ENCODE results near the gene DLG5.

DLG5 gene

DNA sequence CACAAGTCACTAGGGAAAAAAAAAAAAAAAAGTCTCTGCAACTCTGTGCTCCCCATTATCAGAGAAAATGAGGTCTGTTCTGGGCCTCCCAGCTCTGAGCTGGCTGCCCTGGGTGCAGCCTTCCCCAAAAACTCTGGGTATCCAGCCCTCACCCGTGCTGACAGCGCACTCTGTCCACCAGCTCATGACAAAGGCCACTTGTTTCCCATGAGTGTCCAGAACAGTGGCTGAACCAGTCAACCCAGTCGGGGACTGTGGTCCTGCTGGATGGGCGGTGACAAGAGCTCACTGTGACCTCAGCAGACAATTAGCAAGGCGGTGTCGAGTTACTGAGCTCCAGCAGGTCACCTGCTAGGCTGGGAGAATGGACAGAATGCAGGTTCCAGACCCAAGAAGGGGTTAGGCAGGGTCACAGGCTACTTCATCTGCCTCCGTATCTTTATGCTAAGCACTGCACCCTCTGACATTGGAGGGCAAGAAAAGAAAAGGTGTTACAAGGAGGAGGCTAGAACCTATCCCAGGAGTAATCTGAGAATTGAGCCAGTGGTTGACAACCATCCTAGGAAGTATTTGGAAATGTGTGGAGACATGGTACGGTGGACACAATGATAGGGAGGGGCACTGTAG lies 37.2 kb downstream of the DLG5 start:
- DNase-seq (ENCODE audit: low spot score): no peak

DNA sequence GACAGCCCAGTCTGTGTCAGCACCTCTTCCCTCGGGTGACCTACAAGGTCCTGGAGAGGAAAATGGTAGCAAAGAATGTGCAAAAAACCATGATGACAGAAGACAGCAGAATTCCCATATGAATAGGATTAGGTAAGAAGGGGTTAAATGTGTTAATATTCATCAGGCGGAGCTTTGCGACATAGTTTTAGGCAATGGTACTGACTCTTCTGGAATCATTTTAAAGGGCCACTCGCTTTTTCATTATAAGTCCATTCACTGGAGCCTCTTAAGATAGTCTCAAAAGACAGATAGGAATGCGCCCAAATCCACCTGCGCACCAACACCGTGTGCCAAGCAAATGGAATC lies 38.2 kb downstream of the DLG5 start:
- no peak for DNase-seq (ENCODE audit: low spot score)

DNA sequence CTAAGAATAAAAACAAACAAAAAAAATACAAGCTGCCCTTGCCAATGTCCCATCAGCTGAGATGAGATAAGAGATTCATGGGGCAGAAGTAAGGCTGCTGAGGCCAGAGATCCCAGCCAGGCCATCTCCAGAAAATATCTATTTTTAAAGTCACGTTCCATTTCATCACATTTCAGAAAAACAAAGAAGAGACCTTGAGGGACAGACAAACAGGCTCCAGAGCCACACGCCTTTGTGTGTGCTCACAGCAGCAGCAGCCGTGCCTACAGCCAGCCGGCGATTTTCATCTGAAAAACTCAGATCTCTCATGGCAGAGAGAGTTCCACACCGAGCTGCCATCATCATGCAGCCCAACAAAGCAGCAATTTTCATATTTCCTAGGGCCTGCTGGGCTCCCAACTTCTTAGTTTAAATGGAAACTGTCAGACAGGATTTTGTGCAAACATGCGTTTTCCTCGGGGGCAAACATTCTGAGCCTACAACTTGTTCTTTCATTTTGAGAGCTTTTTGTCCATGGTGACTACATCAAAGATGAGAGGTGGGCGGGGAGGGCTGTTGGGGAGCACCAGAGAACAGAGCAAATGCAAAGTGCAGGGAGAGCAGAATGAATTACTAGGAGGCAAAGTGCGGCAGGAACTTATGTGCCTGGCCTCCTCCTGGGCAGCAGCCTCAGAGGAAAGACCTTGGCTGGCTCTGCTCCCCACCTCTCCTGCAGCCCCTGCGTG lies 38.8 kb downstream of the DLG5 start:
- no peak for DNase-seq (ENCODE audit: low spot score)

DNA sequence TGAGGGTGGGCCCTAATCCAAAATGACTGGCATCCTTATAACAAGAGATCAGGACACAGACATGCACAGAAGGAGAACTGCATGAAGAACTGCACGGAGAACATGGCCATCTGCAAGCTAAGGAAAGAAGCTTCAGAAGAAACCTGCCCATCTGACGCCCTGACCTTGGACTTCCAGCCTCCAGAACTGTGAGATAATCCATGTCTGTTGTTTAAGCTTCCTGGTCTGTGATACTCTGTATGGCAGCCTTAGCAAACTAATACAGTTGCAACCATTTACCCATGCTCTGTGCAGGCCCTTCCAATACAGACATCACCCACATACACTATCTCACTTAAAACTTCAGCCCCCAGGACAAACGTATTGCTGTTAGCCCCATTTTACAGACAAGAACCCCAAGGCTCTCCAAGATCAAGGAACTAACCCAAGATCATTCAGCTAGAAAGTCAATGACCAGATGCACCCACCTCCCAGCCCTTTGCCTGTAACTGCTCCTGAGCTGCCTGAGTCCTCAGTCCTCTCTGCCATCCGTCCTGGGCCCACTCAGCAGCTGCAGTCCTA lies 39.7 kb downstream of the DLG5 start:
- DNase-seq (ENCODE audit: low spot score): no peak

DNA sequence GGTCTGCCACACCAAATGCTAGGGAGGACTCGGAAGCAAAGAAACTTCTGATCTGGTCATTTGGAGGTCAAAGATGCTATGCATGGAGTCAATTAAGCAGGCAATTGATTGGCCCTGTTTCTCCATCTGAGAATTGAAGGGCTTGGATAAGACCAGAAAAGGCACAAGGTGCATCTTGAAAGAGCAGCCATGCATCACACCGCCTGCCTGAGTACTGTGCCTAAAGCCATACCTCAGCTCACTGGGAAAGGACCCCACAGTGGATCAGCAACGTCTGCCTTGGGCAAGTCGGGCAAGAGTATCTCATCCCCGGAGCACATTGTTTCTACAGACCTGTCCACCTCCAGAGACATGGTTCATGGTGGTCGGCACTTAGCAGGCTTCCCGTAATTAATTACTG lies 42.4 kb downstream of the DLG5 start:
- DNase-seq (ENCODE audit: low spot score): no peak

DNA sequence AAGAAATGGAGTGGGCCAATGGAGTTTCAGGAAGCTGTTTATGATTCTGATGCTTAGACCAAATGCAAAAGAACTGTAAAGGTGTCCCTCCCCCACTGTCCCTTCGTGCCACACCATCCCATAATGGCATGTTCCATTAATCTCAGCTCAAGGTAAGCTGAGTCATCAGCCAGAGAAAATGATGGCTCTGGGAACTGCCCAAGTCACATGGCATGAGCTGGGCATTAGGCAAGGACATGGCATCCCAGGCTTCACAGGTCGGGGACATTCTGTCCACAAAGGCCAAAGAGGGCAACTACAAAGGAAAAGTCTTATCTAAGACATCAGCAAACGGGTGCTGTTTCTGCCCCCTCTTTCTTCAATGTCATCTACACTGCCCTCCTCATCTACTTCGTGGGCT lies 44.9 kb downstream of the DLG5 start:
- DNase-seq (ENCODE audit: low spot score): no peak

DNA sequence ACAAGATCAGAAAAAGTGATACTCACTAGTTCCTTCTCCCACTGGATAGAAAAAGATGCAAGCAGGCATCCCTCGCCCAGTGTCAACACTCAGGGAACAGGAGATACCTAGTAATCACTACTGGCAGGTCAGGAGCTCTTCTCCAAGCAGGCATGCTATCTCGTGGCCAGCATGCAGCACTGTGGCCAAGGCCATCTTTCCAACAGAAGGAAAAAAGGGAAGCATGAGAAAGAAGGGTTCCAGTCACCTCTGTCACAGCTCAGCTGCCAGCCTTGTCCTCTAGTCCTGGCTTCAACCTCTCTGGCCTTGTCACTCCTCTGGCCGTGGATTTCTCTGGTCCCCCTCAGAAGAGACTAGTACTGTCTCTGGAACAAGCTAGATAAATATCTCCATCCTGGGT lies 45.3 kb downstream of the DLG5 start:
- DNase-seq (ENCODE audit: low spot score): no peak

DNA sequence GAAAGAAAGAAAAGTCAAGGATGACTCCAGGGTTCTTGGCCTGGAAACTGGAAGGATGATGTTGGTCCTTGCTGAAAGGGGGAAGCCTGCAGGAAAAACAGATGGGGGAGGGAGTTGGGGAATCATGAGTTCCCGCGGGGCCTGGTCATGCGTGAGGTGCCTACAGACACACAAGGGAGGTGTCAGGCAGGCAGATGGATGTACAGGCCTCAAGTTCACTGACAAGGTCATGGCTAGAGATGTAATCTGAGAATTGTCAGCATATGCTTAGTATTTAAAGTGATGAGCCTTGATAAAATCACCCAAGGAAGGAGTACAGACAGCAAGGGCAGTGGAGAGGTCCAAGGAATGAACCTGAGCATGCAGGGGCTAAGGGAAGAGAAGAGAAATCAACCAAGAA lies 46.8 kb downstream of the DLG5 start:
- DNase-seq (ENCODE audit: low spot score): no peak

DNA sequence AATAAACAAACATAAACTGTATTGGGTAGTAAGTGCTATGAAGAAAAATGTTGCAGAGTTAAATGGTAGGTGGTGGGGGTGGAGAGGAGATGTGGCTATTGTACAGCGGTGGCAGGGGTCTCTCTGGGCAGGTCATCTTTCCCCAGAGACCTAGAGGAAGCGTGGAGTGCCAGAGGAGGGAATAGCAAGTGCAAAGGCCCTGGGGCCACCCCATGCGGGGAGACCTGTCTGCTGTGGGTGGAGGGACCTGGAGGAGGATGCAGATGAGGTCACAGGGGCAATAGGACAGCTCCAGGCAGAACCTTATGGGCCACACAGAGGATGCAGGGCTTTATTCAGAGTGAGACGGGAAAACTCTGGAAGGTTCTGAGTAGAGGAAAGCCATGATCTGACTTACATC lies 47.5 kb downstream of the DLG5 start:
- no peak for DNase-seq (ENCODE audit: low spot score)

DNA sequence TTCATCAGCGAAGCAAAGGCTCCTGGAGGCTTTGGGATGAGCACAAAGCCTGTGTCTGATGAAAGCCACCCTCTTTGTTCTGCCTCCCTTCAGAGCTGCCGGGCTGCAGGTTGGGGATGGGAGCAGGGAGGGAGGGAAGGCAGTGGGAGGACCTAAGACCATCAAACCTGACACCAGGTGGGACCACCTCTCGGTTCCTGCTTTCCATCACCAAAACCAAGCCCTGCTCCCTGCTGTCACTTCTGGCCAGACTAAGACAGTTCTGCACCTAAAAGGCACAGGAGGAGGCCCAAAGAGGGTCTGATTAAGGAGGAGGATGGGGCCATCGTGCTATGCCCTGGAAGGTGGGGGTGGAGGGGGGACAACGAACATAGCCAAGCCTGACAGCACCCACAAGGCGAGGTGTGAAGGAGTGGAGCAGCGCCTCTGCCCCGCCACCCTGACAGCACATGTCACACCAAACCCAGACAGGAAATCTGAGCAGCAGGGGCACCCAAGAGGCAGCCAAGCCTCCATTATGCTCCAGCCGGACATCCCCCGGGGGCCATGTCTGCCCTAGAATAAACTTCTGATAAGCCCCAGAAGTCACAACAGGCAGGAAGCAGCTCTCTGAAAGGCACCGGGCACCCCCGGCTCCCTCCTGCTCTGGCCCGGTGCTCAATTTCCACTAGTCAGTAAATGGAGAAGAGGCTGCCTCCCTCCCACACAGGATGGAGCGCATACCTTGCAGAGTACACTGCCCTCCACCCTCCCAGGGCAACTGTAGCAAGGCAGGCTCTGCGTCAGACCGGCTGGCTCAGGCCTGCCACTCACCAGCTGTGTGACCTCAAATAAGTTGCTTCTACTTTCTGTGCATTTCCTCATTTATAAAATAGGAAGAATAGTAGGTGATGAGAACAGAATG lies 48.9 kb downstream of the DLG5 start:
- no peak for DNase-seq (ENCODE audit: low spot score)

DNA sequence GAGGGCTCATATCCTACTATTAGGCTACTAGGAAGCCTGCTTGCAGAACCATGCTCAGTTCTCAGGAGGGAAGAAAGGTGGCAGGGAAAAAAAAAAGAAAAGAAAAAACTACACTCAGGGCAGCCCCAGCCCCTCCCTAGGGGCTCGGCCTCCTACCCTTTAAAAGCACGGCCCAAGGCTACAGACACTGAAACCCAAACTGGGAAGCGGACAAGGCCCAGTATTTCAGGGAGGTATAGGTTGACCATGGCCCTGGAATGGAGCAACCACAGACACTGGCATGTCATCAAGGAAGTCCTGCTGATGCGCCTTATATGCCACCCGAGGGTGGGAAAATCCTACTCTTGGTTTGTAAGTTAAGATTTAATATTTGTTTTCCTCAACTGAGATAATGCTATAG lies 50.8 kb downstream of the DLG5 start:
- DNase-seq (ENCODE audit: low spot score): no peak

DNA sequence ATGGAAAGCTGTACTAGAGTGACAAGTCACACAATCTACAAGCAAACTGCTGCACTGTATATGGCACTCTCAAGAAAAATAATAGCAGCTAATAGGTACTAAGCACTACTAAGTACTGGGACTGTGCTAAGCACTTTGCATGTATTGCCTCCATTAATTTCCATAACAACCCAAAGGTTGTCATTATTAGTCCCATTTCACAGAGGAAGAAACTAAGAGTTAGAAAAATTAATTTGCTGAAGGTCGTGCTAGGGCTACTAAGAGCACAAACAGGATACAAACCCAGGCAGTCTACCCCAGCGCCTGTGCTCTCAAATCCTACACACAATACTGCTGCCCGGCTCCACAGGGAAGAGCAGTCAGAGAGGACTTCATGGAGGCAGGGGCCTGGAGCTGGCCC lies 51.7 kb downstream of the DLG5 start:
- DNase-seq (ENCODE audit: low spot score): no peak

DNA sequence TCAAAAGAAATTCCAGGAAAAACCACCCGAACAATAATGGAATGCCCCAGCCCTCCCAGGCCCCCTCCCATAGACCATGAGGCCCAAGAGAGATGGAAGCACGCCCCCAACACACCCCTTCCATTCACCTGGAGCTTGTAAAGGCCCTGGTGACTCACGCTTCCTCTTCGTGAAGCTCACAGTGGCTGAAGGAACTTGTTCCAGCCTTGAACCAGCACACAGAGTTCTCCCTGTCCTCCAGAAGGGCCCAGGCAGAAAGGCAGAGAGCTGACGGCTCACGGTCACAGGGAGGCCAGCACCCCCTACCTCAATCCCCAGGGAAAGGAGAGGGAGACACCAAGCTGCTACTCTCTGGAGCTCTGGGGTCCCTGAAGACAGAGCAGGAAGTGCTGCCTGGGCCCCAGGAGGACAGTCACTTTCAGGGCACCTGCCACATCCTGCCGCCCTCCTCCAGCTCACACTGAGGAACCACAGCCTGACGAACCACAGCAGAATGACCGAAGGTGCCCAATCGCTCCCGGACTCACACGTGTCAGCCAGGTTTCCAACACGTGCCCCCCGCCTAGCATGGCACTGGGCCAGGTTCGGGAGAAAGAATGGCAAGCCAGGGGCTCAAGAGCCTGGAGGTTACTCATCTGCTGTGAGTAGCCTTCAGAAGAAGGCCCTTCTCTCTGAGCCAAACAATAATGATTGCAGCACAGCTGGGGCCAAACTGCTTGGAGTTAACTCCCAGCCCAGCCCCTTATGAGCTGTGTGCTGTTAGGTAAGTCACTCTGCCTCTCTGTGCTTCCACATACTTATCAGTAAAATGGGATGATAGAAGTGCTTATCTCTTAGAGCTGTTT lies 52.8 kb downstream of the DLG5 start:
- no peak for DNase-seq (ENCODE audit: low spot score)

DNA sequence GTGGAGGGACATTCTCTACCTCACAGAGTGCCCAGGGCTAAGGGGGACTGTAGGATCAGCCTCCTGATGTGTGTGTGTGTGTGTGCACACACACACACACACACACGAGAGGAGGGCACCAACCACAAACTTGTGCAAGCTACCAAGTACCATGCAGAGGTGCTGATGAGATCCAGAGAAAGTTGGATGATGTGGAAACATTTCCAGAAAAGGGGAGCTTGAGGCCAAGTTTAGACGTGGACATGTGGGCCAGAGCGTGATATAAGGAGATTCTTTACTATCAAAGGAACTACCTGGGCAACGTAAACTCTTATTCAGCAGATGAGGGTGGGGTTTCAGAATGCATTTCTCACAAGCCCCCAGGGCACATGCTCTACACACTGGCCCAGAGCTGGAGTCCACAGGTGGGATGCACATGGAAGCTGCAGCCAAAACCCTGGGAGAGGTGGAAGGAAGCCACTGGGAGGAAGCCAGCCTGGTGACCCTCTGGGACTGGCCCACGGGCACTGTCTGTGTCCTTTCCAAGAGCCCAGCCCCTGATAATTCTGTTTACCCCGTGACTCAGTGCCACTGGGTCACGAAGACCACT lies 53.5 kb downstream of the DLG5 start:
- no peak for DNase-seq (ENCODE audit: low spot score)

DNA sequence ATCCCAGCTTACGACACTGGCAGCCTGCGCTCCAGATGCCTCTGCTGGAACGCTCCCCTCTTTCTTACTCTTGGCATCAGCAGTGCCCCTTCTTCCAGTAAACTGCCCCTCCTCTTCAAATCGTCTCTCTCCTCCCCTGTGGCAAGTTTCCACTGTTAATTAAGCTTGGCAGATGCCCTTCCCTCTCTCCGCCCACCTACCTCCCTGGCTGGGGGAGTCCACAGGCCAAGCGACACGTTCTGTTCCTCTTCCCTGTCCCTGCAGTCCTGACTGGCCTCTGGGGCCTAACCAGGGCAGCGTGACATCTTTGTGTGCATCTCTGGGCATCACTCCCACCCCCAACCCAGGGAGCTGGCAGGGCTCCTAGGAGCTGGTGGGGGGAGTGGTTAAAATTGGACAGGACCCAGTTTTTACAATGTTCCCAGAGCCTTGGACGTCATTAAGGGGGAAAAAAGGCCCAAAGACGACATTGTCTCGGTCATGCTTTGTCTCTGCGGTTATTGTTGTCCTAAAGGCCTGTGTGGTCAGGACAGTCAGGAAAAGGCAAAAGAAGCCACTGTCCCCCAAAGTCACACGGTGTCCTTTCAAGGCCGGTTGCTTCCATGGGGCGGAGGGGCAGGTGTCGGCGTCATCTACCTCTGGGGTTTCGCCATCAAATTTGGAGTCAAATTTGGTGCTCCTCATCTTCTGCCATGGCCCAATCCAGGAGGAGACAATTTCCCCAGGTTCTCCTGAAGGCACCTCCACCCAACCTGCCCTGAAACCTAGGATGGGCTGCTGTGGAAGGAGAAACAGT lies 54.2 kb downstream of the DLG5 start:
- no peak for DNase-seq (ENCODE audit: low spot score)

DNA sequence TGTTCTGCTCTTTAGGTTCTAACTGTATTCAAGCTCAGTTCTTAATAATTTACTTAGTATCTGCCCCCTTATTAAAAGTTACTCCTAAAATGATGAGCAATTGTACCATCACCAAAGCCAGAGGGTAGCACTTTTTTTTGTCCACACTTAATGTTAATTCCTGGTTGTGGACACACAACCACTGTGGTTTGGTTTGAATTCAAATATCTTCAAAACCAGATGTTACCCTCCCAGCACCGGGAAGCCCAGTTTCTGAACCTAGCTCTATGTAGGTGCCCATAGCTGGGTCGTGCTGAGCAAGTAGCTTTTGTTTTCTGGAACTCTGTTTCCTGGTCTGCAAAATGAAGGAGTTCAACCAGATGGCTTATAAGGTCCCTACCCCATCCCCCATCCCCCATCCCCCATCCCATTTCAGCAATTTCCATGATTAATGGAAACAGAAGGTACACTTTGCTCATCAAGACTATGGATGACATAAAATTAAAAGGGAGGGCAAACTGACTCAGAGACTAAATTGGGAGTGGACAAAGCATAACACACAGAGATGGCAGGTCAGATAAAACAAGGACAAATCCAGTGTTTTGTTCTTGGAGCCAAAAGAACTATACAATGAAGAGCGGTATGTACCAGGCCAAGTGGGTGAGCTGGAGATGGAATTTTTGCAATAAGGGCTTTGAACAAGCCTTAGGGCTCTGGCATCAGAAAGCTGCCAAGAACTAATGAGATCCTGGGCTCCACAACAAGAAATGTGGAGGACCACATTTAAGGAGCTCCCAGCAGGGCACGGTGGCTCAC lies 56.7 kb downstream of the DLG5 start:
- DNase-seq (ENCODE audit: low spot score): no peak

DNA sequence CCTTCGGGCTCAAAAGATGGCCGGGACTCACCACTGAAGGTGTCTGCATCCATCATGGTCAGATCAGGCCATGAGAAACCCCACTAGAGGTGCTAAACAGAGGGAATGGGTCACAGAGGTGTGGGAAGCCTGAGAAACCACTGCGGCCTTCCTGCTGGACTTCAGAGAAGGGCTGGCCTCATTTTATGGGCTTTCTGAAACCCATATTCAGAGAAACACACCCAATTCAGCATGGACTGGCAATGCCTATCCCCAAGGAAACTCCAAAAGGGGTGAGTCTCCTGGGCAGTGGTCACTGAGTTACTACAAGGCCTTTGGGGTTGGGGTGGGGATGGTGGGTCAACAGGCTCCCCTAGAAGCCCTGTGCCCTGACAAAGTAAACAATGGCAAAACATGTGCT lies 58.0 kb downstream of the DLG5 start:
- no peak for DNase-seq (ENCODE audit: low spot score)

DNA sequence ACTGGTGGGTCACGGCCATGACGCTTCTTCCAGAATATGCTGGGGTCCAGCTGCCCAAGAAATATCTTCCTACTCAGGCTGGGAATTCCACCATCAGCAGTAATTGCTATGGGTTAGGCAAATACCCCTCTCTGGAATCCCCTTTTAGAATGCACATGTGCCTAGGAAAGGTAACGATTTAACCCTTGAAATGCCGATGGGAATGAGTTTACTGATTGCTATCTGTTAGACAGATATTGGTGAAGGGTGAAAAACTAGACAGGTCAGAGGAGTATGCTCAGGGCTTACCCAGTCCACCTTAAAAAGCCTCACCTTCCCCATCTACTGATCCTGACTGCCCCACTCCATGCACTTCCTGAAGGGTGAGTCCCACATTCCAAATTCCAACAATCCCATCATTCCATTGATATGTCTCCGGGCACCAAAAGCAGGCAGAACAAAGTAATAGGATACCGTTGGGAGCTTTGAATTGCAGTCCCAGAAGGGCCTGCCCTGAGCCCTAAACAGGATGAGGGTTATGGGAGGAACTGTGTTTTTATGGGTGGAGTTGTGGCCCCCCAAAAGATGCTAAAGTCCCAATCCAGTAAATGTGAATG lies 59.3 kb downstream of the DLG5 start:
- no peak for DNase-seq (ENCODE audit: low spot score)

DNA sequence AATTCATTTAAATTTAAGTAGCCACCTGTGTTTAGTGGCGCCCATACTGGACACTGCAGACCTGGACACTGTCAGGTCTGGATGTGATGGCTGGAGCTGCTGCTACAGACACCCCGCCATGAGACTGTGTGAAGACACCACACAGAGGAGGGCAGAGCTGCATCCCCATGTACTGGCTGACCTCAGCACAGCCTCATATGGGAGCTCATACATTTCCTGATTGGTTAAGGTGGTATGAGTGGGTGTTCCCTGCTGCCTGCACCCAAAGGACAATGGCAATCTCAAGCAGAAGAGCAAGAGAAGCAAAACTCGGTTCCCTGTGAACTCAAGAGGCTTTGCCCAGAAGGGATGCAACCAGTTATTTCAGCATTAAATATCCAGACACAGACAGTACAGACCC lies 60.0 kb downstream of the DLG5 start:
- no peak for DNase-seq (ENCODE audit: low spot score)
